Measurements from ENCODE around the gene TAS2R50. TPM values are rescaled to one million over a fixed set of nuclear protein-coding genes. Genes with fewer than 3 reads are reported as not detected.

The TAS2R50 gene
- total RNA-seq, 3 donors from 2014 or later (not counting 1 experiment from before 2014, with no cell fraction given): 0.88 to 3.0 (median 2.0) TPM

DNA sequence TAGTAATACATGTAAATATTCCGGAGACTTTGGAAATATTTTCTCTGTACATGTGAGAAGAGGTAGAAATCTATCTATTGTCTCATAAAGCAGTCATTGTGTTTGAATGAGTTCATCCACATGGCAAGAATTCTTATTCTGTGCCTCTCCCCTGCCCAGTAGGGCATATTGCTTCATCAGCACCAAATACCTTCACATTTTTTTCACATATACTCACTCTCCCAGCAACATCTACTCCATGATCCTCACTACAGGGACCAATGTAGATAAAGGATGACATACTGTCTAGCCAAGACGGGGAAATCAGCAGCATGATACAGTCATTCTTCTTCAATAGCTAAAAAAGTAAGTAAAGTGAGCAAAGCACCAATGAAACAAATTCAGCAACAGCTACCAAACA is 46.3 kb downstream of the TAS2R50 start:
- Mint-ChIP-seq H3K36me3 (no peaks in the 10 kb centered on the region), H3K27ac (no peak overlapping the region), H3K4me3 (no peak overlapping the region), H3K4me1 (peaks cover 0 to 19% of the 10 kb centered on the region in 2 donors), H3K9me3 (no peaks in the 10 kb centered on the region), H3K27me3 (ENCODE audit: low read depth in 2 of 2) (no peaks in the 10 kb centered on the region)
- TF ChIP-seq, protein P1, sequence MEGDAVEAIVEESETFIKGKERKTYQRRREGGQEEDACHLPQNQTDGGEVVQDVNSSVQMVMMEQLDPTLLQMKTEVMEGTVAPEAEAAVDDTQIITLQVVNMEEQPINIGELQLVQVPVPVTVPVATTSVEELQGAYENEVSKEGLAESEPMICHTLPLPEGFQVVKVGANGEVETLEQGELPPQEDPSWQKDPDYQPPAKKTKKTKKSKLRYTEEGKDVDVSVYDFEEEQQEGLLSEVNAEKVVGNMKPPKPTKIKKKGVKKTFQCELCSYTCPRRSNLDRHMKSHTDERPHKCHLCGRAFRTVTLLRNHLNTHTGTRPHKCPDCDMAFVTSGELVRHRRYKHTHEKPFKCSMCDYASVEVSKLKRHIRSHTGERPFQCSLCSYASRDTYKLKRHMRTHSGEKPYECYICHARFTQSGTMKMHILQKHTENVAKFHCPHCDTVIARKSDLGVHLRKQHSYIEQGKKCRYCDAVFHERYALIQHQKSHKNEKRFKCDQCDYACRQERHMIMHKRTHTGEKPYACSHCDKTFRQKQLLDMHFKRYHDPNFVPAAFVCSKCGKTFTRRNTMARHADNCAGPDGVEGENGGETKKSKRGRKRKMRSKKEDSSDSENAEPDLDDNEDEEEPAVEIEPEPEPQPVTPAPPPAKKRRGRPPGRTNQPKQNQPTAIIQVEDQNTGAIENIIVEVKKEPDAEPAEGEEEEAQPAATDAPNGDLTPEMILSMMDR (IDR thresholded peaks at IDR 0.05): no peak
- H3K27me3 ChIP-seq (ENCODE audit: control insufficient read depth, insufficient read depth, low read length): no peaks in the 10 kb centered on the region
- intact Hi-C loops (cut with micrococcal nuclease): no loop called here
- no peaks in the 10 kb centered on the region for H3K4me1 ChIP-seq (ENCODE audit: control insufficient read depth, insufficient read depth, low read length)
- H3K9me3 ChIP-seq (ENCODE audit: control insufficient read depth, insufficient read depth, low read length): no peaks in the 10 kb centered on the region
- no peaks in the 10 kb centered on the region for H3K36me3 ChIP-seq (ENCODE audit: control insufficient read depth, insufficient read depth, low read length)
- H3K4me3 ChIP-seq (ENCODE audit: low read length): no peak overlapping the region
- WGBS (ENCODE audit: insufficient coverage): no CpG with 5 or more reads among the region's 2 CpGs
- H3K27ac ChIP-seq (ENCODE audit: low read length): no peak overlapping the region
- DNase-seq (no peak), ATAC-seq (no peak)

DNA sequence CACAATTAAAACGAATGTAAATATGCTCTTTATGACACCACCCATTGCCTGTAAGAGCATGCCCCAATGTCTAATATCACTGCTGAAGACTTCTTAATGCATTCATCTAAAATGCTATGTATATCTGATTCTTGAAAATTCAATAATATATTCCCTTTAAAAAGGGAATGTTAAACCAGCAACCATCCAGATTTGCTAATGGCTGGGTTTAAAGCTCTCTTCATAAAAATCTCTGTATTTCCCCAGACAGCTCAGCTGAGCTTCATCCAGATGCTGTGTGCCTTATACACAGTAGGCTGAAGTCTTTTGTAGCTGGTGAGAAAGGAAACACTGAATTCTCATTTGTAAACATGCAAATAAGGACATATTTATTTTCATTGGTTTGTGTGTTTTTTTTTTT is 47.5 kb downstream of the TAS2R50 start, which contains the start of gene TAS2R14:
Gene TAS2R14, minus strand, starts transcription at position 101 of the 400 bp plus-strand sequence. Its CDS starts 56 bp downstream, at position 45.
- no peak within 1 kb of the TSS for H3K4me3 Mint-ChIP-seq
- WGBS (ENCODE audit: insufficient coverage): 100% methylated on average over 1 of the region's 1 CpG
- TF ChIP-seq, protein P1 (IDR thresholded peaks at IDR 0.05): no peak
- H3K27me3 Mint-ChIP-seq (ENCODE audit: low read depth in 2 of 2): no peaks in the 10 kb centered on the region
- H3K27ac Mint-ChIP-seq: no peak within 1 kb of the TSS
- peaks cover 0 to 19% of the 10 kb centered on the region in 2 donors for H3K4me1 Mint-ChIP-seq
- Histone ChIP-seq H3K9me3 (ENCODE audit: control insufficient read depth, insufficient read depth, low read length) (no peaks in the 10 kb centered on the region), H3K4me3 (ENCODE audit: low read length) (no peak within 1 kb of the TSS), H3K36me3 (ENCODE audit: control insufficient read depth, insufficient read depth, low read length) (no peaks in the 10 kb centered on the region), H3K27me3 (ENCODE audit: control insufficient read depth, insufficient read depth, low read length) (no peaks in the 10 kb centered on the region), H3K4me1 (ENCODE audit: control insufficient read depth, insufficient read depth, low read length) (no peaks in the 10 kb centered on the region), H3K27ac (ENCODE audit: low read length) (no peak within 1 kb of the TSS)
- H3K36me3 Mint-ChIP-seq: no peaks in the 10 kb centered on the region
- H3K9me3 Mint-ChIP-seq: no peaks in the 10 kb centered on the region
- DNase-seq: no peak
- intact Hi-C loops (cut with micrococcal nuclease): no loop called here
- ATAC-seq: no peak

DNA sequence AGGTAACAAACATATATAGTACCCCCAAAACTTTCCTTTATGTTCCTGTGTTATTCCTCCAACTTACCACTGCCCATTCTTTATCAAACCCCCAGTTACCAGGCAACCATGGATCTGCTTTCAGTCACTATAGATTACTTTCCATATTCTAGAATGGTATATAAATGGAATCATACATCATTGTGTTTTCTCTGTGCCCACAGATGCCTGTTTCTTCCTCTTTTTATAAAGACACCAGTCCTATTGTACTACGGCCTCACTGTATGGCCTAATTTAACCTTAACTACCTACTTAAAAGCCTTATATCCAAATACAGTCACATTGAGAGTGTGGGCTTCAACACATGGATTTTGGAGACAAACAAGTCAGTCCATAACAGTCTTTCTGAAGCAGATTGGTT is 50.2 kb downstream of the TAS2R50 start:
- Histone ChIP-seq H3K4me1 (ENCODE audit: control insufficient read depth, insufficient read depth, low read length) (no peaks in the 10 kb centered on the region), H3K27me3 (ENCODE audit: control insufficient read depth, insufficient read depth, low read length) (no peaks in the 10 kb centered on the region), H3K4me3 (ENCODE audit: low read length) (no peak overlapping the region), H3K27ac (ENCODE audit: low read length) (no peak overlapping the region), H3K9me3 (ENCODE audit: control insufficient read depth, insufficient read depth, low read length) (no peaks in the 10 kb centered on the region), H3K36me3 (ENCODE audit: control insufficient read depth, insufficient read depth, low read length) (no peaks in the 10 kb centered on the region)
- DNase-seq (no peak), ATAC-seq (no peak)
- TF ChIP-seq, protein P1 (IDR thresholded peaks at IDR 0.05): no peak
- Mint-ChIP-seq H3K27ac (no peak overlapping the region), H3K4me3 (no peak overlapping the region), H3K36me3 (no peaks in the 10 kb centered on the region), H3K9me3 (no peaks in the 10 kb centered on the region), H3K4me1 (peaks cover 4 to 6% of the 10 kb centered on the region in 2 donors), H3K27me3 (ENCODE audit: low read depth in 2 of 2) (no peaks in the 10 kb centered on the region)
- 64% methylated on average over 1 of the region's 1 CpG for WGBS (ENCODE audit: insufficient coverage)
- intact Hi-C loops (cut with micrococcal nuclease): no loop called here

Other genes starting within 250 kb of the TAS2R50 start
- gene TAS2R7, start 184.3 kb downstream of the TAS2R50 start, total RNA-seq: not detected
- gene TAS2R8, start 179.6 kb downstream of the TAS2R50 start, total RNA-seq: not detected
- gene TAS2R9, start 176.7 kb downstream of the TAS2R50 start, total RNA-seq: not detected
- 1 to 10 TPM in 1 of 3 donors, under 1 TPM in 1, not detected in 1; 0.60 to 1.2 TPM for gene TAS2R10, start 160.6 kb downstream of the TAS2R50 start, total RNA-seq
- 1 to 10 TPM; 3.0 to 8.1 (median 3.6) TPM for gene PRR4, start 137.4 kb downstream of the TAS2R50 start, total RNA-seq
- gene PRH1, start 102.7 kb downstream of the TAS2R50 start, total RNA-seq: 10 to 100 TPM; 35.1 to 46.1 (median 40.6) TPM
- 1 to 10 TPM; 1.6 to 2.5 (median 2.0) TPM for gene TAS2R13, start 77.3 kb downstream of the TAS2R50 start, total RNA-seq
- 1 to 10 TPM in 1 of 3 donors, not detected in 2; 1.0 TPM for gene PRH2, start 57.7 kb downstream of the TAS2R50 start, total RNA-seq
- gene TAS2R14, start 47.6 kb downstream of the TAS2R50 start, total RNA-seq: 1 to 10 TPM; 3.6 to 4.8 (median 4.4) TPM
- 1 to 10 TPM; 2.0 to 2.8 (median 2.4) TPM for gene TAS2R20, start 11.4 kb upstream of the TAS2R50 start, total RNA-seq
- gene TAS2R19, start 35.7 kb upstream of the TAS2R50 start, total RNA-seq: 1 to 10 TPM; 2.9 to 4.1 (median 3.8) TPM
- gene TAS2R31, start 44.5 kb upstream of the TAS2R50 start, total RNA-seq: 1 to 10 TPM; 3.7 to 6.2 (median 4.0) TPM
- gene TAS2R46, start 75.4 kb upstream of the TAS2R50 start, total RNA-seq: 1 to 10 TPM; 3.3 to 4.5 (median 4.4) TPM
- 1 to 10 TPM; 2.1 to 6.7 (median 4.5) TPM for gene TAS2R43, start 105.4 kb upstream of the TAS2R50 start, total RNA-seq
- gene TAS2R30, start 147.7 kb upstream of the TAS2R50 start, total RNA-seq: 1 to 10 TPM; 6.9 to 9.7 (median 6.9) TPM
- gene SMIM10L1, start 184.3 kb upstream of the TAS2R50 start, total RNA-seq: 10 to 100 TPM in 1 of 3 donors, 1 to 10 TPM in 2; 8.6 to 10.7 (median 9.9) TPM
- not detected for gene TAS2R42, start 200.0 kb upstream of the TAS2R50 start, total RNA-seq